Measurements from ENCODE around the gene ANGPTL2.

Gene ANGPTL2

DNA sequence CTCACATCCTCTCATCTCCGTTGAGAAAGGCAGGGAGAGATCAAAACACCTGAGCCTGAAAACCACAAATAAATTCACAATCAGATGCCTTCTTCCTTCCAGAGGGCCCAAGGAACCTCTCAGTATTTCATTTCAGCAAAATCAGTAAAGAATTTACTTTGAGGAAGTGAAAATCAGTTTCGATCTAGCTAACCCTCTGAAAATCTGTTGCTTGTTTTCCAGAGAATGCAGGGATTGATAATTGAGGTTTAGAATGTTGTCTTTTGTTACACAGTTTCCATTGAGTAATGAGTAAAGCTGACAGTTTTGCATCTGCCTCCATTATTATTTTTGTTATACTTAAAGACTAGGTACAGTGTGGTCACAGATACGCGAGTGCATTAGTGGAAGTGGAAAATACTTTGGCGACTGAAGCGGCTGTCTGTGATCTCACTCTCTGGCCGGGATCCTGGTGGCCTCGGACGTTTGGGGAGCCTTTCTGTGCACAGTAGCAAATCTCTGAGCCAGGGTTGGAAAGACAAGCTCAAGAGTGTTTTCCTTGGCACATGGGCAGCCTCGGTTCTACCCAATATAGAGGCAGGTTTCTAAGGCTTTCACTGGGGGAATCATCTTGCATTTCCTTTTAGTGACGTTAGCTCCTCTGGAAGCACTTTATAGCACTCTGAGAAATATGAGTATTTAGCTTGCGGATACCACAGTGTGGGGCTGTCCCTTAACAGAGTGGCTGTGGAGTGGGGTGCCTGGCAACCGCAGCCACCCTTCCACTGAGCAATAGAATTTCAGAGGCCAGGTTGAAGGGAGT lies 32.2 kb upstream of the ANGPTL2 start:
- H3K36me3 ChIP-seq (ENCODE audit: low read depth) = no peaks in the 10 kb centered on the region

DNA sequence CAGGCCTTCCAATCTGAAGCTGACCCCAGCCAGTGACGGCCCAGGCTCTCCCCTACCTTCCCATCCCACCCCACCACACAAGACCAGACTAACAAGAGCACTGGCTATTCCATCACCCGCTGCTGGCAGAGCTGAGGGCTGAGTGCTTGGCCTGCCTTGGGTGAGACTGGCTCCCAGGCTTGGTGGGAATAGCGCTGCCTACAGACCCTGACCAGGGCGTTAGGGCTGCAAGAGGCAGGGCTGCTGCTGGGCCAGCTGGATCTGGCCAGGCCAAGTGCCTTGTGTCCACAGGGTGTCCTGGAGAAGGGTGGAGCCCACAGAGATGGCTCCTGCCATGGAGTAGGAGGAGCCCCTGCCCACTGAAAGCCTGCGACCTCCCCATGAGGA lies 31.6 kb upstream of the ANGPTL2 start:
- TF ChIP-seq, protein P1, sequence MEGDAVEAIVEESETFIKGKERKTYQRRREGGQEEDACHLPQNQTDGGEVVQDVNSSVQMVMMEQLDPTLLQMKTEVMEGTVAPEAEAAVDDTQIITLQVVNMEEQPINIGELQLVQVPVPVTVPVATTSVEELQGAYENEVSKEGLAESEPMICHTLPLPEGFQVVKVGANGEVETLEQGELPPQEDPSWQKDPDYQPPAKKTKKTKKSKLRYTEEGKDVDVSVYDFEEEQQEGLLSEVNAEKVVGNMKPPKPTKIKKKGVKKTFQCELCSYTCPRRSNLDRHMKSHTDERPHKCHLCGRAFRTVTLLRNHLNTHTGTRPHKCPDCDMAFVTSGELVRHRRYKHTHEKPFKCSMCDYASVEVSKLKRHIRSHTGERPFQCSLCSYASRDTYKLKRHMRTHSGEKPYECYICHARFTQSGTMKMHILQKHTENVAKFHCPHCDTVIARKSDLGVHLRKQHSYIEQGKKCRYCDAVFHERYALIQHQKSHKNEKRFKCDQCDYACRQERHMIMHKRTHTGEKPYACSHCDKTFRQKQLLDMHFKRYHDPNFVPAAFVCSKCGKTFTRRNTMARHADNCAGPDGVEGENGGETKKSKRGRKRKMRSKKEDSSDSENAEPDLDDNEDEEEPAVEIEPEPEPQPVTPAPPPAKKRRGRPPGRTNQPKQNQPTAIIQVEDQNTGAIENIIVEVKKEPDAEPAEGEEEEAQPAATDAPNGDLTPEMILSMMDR (IDR thresholded peaks at IDR 0.05; ENCODE audit: poor library complexity, severe bottlenecking) = no peak
- no peak overlapping the region for H3K27ac ChIP-seq (ENCODE audit: poor library complexity, severe bottlenecking)

More for the DNA sequence above, 32.2 kb upstream of the ANGPTL2 start:
- no peak for ATAC-seq (ENCODE audit: low read depth)
- H3K4me3 ChIP-seq (ENCODE audit: severe bottlenecking) = no peak overlapping the region
- no peak overlapping the region for H3K27ac ChIP-seq (ENCODE audit: poor library complexity, severe bottlenecking)
- H3K27me3 ChIP-seq (ENCODE audit: insufficient read depth, poor library complexity, severe bottlenecking) = no peaks in the 10 kb centered on the region
- H3K4me1 ChIP-seq (ENCODE audit: insufficient read depth, poor library complexity, severe bottlenecking) = no peaks in the 10 kb centered on the region
- no peak for DNase-seq (ENCODE audit: low spot score)
- TF ChIP-seq, protein P1 (IDR thresholded peaks at IDR 0.05; ENCODE audit: poor library complexity, severe bottlenecking) = no peak
- no peaks in the 10 kb centered on the region for H3K9me3 ChIP-seq (ENCODE audit: severe bottlenecking)

DNA sequence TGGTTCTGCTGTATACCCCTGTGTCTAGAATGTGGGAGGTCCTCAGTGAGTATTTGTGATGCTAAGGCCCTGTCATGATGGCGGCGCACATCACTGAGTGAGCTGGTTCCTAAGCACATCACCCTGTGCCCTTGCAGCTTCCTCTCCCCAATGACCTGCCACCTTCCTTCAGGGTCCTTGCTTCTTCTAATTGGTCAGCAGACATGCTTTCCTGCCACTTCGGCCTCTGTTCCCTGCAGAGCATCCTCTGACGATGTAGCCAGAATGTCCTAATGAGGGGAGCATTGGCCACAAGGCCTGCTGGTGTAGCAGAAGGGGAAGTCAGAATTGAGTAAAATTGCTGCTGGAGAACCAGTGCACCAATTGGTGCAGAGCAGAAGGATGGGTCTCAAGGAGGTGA lies 31.1 kb upstream of the ANGPTL2 start:
- Histone ChIP-seq H3K4me3 (ENCODE audit: severe bottlenecking) (no peak overlapping the region), H3K4me1 (ENCODE audit: insufficient read depth, poor library complexity, severe bottlenecking) (no peaks in the 10 kb centered on the region), H3K9me3 (ENCODE audit: severe bottlenecking) (no peaks in the 10 kb centered on the region), H3K27ac (ENCODE audit: poor library complexity, severe bottlenecking) (no peak overlapping the region), H3K27me3 (ENCODE audit: insufficient read depth, poor library complexity, severe bottlenecking) (no peaks in the 10 kb centered on the region), H3K36me3 (ENCODE audit: low read depth) (no peaks in the 10 kb centered on the region)
- TF ChIP-seq, protein P1 (IDR thresholded peaks at IDR 0.05; ENCODE audit: poor library complexity, severe bottlenecking) = no peak
- ATAC-seq (ENCODE audit: low read depth) = no peak
- DNase-seq (ENCODE audit: low spot score) = no peak

More for the DNA sequence above, 31.6 kb upstream of the ANGPTL2 start:
- no peaks in the 10 kb centered on the region for H3K4me1 ChIP-seq (ENCODE audit: insufficient read depth, poor library complexity, severe bottlenecking)
- no peak overlapping the region for H3K4me3 ChIP-seq (ENCODE audit: severe bottlenecking)
- no peaks in the 10 kb centered on the region for H3K9me3 ChIP-seq (ENCODE audit: severe bottlenecking)
- H3K36me3 ChIP-seq (ENCODE audit: low read depth) = no peaks in the 10 kb centered on the region
- no peak for DNase-seq (ENCODE audit: low spot score)
- no peak for ATAC-seq (ENCODE audit: low read depth)
- H3K27me3 ChIP-seq (ENCODE audit: insufficient read depth, poor library complexity, severe bottlenecking) = no peaks in the 10 kb centered on the region

DNA sequence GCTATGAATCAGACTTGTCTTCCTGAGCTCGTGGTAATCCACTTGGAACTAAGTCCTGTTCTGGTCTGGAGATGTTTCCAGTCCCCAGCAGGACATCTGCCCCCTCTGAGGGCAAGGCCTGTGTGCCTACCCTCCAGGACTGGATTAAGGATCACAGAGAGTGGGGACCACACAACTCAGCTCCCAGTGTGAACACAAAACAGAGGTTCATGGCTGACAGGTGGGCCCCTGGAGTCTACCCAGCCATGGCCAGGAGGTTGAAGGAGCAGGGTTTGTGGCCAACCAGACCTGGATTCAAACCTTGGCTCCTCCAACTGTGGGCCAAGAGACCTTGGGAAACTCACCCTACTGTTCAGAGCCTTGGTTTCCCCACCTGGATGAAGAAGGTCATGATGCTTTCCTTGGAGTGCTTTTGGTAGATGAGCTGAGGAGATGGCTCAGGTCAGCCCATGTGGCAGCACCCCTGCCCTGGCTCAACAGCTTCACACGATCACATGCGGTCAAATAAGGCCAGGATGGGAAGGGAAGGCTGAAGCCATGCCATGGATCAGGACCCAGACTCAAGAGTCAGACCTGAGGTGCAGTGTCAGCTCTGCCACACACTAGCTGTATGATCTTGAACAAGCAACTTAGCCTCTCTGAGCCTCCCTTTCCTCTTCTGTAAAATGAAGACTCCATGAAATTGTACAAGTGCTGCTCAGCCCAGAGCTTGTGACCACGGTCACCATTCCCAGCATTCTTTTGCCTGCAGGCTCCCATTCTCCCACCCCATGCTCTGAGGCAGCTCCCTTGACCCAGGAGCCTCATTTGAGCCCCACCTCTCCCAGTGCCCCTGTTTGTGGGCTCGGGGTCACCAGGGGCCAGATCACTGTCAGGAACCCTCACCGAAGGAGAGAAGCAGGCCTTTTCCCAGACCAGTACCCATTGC lies 27.3 kb upstream of the ANGPTL2 start:
- ATAC-seq (ENCODE audit: low read depth) = no peak
- no peaks in the 10 kb centered on the region for H3K4me1 ChIP-seq (ENCODE audit: insufficient read depth, poor library complexity, severe bottlenecking)
- DNase-seq (ENCODE audit: low spot score) = no peak

More for the DNA sequence above, 27.3 kb upstream of the ANGPTL2 start:
- Histone ChIP-seq H3K27me3 (ENCODE audit: insufficient read depth, poor library complexity, severe bottlenecking) (no peaks in the 10 kb centered on the region), H3K4me3 (ENCODE audit: severe bottlenecking) (no peak overlapping the region), H3K36me3 (ENCODE audit: low read depth) (no peaks in the 10 kb centered on the region), H3K27ac (ENCODE audit: poor library complexity, severe bottlenecking) (no peak overlapping the region), H3K9me3 (ENCODE audit: severe bottlenecking) (no peaks in the 10 kb centered on the region)
- TF ChIP-seq, protein P1 (IDR thresholded peaks at IDR 0.05; ENCODE audit: poor library complexity, severe bottlenecking) = no peak
